ENCODE data around the gene CMPK2.

DNA sequence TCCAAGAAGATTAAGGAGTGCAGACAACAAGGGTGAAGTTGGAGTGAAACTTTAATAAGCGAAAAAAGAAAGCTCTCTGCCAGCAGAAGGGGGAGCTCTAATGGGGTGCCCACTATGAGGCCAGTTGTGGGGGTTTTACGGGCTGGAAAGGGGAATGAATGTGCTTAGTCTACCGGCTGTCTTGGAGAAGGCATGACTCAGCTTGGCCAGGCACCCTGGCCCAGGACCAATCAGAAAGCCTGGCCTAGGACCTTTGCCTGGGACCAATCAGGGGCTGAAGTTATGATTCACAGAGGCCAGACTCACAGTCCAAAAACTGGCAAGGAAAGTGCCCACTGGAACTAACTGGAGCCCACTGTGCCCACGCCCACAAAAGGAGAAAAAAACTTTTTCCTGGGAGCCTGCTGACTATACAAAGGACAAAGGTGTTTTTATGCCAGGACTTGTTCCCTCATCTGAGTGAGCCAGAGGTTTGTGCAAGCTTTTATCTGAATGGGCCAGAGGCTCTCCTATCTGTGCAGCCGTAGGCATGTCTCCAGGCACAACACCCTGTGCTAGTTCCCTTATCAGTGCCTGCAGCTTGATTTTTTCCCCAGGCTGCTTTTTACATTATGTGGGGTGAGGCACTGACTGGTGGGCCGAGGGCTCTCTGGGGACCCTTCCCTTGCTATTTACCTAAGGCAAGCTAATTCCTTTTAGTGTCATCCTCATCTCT lies 18.6 kb downstream of the CMPK2 start:
- TF ChIP-seq POLR2A (IDR thresholded peaks at IDR 0.05) = no peak
- TF ChIP-seq, protein P1, sequence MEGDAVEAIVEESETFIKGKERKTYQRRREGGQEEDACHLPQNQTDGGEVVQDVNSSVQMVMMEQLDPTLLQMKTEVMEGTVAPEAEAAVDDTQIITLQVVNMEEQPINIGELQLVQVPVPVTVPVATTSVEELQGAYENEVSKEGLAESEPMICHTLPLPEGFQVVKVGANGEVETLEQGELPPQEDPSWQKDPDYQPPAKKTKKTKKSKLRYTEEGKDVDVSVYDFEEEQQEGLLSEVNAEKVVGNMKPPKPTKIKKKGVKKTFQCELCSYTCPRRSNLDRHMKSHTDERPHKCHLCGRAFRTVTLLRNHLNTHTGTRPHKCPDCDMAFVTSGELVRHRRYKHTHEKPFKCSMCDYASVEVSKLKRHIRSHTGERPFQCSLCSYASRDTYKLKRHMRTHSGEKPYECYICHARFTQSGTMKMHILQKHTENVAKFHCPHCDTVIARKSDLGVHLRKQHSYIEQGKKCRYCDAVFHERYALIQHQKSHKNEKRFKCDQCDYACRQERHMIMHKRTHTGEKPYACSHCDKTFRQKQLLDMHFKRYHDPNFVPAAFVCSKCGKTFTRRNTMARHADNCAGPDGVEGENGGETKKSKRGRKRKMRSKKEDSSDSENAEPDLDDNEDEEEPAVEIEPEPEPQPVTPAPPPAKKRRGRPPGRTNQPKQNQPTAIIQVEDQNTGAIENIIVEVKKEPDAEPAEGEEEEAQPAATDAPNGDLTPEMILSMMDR (IDR thresholded peaks at IDR 0.05) = no peak
